HCT116 (cell line): ENCODE data around the gene DDX3X.

Experiments
- POLR2A ChIP-seq: IDR thresholded peaks from 2 replicates; pipeline ENCODE4 v1.7.0; 2011; ENCODE audit warnings: borderline replicate concordance; ENCODE audit not compliant: insufficient read depth, insufficient read length; ENCODE audit errors: extremely low read depth
- POLR2AphosphoS5 ChIP-seq: IDR thresholded peaks from 2 replicates; pipeline ENCODE4 v1.6.1; 2011; ENCODE audit warnings: mild to moderate bottlenecking, low read depth, low read length, moderate library complexity
- ZNF274 ChIP-seq: fragments of 200-500 bp; sonication (Bioruptor generic); IDR thresholded peaks from 2 replicates; pipeline ENCODE4 v1.6.1; 2014; ENCODE audit warnings: mild to moderate bottlenecking, low read depth, low read length, inconsistent platforms
- TF ChIP-seq, protein P1 (sequence below), 3 experiments: fragments of 200-600 bp in 1 of 3; sonication (generic) in 1 of 3; IDR thresholded peaks in 2 of 3; conservative IDR thresholded peaks in 1 of 3; 2 replicates each; pipeline ENCODE4 v1.5.1; 2012 to 2017; ENCODE audit warnings: low read depth in 2 of 3, low read length in 2 of 3, antibody characterized with exemption in 1 of 3, borderline replicate concordance in 1 of 3, control low read depth in 1 of 3, mild to moderate bottlenecking in 1 of 3, mixed read lengths in 1 of 3, mixed run types in 1 of 3, moderate library complexity in 1 of 3; ENCODE audit not compliant: insufficient read depth in 1 of 3
- TF ChIP-seq, protein P2 (sequence below): IDR thresholded peaks from 2 replicates; pipeline ENCODE4 v1.6.1; 2012; ENCODE audit warnings: low read depth

DNA sequence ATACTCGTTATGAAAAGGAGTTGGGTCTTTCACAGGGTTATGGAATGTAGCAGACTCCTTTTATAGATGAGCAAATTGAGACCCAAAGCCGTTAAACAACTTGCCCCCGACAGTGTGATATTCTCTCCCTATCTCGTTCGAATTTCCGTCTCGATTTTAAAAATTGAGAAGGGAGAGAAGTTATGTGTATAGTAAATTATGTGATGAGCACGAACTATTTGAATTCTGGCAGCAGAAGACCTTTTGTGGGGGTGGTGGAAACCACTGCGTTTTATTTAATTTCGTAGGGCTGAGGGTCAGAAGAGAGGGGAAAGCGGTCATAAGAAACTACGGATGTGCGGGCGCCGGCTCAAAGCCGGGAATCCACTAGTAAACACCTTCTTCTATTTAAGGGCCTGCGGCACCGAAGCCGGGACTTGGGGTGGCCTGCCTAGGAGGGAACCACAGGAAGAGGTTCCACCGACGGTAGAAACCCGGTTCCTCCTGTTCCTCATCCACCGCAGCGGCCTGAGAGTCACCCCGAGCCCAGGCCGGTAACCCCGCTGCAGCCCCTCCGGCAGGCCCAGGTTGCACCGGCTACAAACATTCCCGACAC lies 1.5 kb upstream of the DDX3X start:
- TF ChIP-seq, protein P1, sequence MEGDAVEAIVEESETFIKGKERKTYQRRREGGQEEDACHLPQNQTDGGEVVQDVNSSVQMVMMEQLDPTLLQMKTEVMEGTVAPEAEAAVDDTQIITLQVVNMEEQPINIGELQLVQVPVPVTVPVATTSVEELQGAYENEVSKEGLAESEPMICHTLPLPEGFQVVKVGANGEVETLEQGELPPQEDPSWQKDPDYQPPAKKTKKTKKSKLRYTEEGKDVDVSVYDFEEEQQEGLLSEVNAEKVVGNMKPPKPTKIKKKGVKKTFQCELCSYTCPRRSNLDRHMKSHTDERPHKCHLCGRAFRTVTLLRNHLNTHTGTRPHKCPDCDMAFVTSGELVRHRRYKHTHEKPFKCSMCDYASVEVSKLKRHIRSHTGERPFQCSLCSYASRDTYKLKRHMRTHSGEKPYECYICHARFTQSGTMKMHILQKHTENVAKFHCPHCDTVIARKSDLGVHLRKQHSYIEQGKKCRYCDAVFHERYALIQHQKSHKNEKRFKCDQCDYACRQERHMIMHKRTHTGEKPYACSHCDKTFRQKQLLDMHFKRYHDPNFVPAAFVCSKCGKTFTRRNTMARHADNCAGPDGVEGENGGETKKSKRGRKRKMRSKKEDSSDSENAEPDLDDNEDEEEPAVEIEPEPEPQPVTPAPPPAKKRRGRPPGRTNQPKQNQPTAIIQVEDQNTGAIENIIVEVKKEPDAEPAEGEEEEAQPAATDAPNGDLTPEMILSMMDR (IDR thresholded peaks at IDR 0.05 in 2 of 3, conservative IDR thresholded peaks at IDR 0.05 in 1 of 3; ENCODE audit: borderline replicate concordance in 1 of 3, insufficient read depth in 1 of 3, low read depth in 2 of 3, low read length in 2 of 3) = no peak
- TF ChIP-seq, protein P2, sequence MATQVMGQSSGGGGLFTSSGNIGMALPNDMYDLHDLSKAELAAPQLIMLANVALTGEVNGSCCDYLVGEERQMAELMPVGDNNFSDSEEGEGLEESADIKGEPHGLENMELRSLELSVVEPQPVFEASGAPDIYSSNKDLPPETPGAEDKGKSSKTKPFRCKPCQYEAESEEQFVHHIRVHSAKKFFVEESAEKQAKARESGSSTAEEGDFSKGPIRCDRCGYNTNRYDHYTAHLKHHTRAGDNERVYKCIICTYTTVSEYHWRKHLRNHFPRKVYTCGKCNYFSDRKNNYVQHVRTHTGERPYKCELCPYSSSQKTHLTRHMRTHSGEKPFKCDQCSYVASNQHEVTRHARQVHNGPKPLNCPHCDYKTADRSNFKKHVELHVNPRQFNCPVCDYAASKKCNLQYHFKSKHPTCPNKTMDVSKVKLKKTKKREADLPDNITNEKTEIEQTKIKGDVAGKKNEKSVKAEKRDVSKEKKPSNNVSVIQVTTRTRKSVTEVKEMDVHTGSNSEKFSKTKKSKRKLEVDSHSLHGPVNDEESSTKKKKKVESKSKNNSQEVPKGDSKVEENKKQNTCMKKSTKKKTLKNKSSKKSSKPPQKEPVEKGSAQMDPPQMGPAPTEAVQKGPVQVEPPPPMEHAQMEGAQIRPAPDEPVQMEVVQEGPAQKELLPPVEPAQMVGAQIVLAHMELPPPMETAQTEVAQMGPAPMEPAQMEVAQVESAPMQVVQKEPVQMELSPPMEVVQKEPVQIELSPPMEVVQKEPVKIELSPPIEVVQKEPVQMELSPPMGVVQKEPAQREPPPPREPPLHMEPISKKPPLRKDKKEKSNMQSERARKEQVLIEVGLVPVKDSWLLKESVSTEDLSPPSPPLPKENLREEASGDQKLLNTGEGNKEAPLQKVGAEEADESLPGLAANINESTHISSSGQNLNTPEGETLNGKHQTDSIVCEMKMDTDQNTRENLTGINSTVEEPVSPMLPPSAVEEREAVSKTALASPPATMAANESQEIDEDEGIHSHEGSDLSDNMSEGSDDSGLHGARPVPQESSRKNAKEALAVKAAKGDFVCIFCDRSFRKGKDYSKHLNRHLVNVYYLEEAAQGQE = no peak
- TF ChIP-seq POLR2A (no peak), ZNF274 (no peak), POLR2AphosphoS5 (no peak)
